Embryonic facial prominence (tissue), 1 donor: ENCODE data around the gene DAZAP1.
A peak's percentile ranks its signal among the peaks of the same experiment; 100 is the strongest.
"Not testable (repeated sequence)": the region's sequence is repeated elsewhere in the genome, so short reads cannot be mapped to it uniquely, and the experiment has no call there.

Source experiments
- DNase-seq: peaks from one replicate; pipeline ENCODE4 v3.0.0-alpha.2; 2016; ENCODE audit errors: extremely low spot score

The DAZAP1 gene

DNA sequence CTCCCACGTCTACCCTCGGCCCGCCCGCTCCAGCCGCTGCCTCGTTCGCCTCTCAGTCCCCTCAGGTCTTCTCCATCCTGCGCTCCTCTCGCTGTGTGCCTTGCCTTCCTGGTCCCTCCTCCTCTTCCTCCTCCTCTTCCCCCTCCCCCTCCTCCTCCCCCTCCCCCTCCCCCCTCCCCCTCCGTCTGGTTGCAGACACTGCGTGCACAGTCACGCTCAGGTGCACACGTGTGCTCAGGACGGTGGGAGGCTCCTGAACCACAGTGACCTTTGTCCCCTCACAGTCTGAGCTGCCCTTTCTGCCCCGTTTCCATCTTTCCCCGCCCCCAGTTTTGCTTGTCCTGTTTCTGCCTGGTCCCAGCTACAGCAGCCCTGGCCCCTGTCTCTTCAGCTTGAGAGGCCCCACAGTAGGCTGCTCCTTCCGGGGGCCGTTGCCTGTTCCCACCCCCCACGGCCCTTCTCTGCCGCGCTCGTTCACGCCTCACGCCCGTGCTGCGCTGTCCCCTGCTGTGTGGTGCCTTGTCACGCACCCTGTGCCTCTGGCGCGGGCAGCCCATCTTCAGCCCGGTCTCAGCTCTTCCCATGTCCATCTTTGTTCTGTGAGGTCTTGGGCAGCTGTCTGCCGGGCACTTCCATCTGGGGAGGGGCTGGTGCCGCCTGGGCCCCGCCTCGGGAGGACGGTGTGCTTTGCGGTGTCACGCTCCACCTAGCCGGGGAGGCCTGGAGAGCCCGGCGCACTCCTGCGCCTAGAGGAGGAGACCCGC, 17.0 kb downstream of the DAZAP1 start:
- no peak for DNase-seq

DNA sequence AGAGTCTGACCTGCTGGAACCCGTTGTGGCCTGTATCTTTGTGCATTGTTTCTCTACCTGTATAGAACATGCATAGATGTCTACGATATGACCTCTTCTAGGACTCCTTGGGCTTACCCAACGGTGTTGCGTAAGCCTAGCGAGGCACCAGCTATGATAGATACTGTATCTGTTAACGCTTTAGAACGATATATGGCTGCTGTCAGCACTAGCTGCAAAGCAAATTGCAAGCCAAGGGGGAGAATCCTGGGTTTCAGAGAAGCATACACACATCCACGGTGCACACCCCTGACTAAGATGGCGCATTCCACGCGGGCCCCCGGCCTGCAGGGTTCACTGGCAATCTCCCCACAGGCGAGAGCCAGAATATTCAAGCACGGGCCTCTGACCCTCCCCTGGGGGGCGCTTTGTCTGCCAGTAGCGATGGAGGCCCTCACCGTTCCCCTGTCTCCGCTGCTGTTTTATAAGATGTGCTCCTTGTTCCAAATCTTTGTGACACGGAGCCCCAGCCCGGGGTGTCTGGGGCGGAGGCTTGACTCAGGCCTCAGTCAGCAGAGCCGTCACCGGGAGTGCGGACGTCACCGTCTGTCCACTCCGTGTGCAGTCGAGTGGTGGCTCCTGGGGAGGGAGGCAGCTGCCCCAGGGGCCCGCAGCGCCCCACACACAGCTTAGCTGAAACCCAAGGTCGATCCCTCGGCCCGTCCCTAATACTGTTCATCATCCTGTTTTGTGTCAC, 17.9 kb downstream of the DAZAP1 start:
- no peak for DNase-seq

- DNase-seq = no peak
Observed at GRCh38 chr19:1425902-1426301, 18.5 kb downstream of the DAZAP1 start.

DNA sequence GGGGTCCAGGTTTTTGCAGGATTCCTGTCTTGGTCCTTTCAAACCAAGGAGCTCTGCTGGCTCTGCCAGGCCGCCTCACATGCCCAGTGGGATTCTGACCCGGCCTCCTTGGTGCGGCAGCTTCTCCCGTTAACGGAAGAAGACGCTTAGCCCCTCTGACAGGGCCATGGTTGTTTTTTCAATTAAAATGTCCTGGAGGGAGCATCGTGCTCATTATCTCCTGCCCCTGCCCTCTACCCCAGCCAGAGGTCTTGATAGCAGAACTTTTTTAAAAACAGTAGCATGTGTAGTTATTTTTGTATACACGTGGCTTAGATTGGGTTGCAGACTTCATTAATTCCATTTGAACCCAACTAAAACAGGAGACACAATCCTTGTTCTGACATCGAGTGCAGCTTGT, 19.4 kb downstream of the DAZAP1 start:
- DNase-seq = no peak

- DNase-seq = no peak
Observed at GRCh38 chr19:1427221-1427920, 20.0 kb downstream of the DAZAP1 start.

DNA sequence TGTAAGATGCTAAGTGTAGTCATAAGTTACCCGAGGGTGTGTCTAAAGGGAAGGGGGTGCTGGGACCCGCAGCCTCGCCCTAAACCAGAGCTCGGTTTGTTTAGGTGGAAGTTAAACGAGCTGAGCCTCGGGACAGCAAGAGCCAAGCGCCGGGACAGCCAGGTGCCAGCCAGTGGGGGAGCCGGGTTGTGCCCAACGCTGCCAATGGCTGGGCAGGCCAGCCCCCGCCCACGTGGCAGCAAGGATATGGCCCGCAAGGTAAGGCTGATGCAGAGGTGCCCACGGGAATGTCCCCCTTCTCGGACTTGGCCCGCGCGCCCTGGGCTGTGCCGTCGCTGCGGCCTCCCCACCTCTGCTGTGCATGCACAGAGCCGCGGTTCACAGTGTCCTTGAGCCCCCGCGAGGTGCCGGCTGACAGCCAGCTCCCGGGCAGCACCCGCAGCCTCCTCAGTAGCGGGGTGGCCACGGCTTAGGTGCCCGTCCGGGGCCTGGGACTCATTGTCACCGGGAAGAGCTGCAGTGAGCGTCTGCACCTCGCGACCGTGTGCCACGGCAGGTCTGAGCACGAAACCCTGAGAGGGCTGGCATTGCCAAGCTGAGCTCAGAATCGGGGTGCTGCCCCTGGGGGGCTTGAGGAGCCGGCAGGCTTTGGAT, 21.5 kb downstream of the DAZAP1 start:
- DNase-seq = no peak

DNA sequence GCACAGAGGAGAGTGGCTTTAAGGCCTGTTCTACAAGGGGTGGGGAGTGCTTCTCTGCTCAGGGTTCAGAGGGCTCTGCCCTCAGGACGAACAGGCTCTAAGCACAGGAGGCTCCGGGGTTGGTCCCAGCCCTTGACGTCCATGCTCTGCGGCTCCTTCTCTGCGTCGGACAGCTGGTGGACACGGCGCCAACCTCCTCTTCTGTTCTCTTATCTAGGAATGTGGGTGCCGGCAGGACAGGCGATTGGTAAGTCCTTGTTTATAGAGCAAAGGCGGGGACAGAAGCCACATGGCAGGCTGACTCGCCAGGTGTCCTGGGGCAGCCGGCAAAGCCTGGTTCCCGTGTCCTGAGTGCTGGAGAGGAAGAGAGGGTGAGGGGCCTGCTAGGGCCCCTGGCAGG, 22.4 kb downstream of the DAZAP1 start:
- DNase-seq = no peak

- no peak for DNase-seq
Observed at GRCh38 chr19:1430246-1430645, 22.9 kb downstream of the DAZAP1 start.

DNA sequence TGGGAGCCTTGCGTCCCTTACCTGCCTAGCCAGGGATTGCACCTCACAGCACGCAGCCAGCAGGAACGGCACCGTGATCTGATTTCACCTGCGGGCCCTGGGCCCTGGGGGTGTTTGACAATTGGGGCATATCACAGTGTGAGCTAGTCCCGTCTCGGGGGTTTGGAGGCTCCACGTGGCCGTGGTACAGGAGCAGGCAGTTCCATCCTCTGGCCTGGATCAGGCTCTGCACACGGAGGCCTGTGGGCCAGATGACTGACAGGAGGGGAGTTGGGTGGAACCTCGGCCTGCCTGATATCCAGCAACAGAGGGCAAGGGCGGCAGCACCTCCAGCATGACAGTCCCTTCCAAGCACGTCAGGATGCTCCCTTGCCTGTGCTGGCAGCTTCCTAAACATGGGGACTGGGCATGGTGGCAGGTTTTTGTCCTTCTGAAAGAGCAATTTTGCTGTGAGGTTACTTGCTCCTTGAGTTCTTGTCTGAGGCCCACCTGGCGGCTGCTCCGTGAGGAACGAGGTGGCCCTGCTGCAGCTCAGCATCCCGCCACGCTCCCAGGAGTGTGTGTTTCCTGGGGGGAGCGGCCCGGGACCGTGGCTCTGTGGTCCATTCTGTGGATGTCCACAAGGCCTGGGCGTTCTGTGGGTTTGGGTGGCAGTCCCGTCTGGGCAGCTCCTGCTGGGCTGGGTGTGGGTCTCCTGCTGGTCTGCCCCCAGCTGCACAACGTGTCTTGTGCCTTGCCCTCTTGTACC, 24.5 kb downstream of the DAZAP1 start:
- DNase-seq = no peak

DNA sequence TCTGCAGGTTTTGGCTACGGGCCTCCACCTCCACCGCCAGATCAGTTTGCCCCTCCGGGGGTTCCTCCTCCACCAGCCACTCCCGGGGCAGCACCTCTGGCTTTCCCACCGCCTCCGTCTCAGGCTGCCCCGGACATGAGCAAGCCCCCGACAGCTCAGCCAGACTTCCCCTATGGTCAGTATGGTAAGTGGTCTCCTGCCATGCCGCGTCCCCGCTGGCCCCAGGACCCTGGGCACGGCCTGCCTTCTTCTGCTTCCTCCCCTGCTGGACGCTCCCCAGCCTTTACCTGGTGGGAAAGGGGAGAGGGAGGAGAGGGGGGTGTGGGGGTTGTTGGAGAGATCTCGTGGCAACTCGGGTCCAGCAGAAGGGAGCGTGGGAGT, 25.1 kb downstream of the DAZAP1 start:
- no peak for DNase-seq

GRCh38 chr19:1433119-1434039, 26.0 kb downstream of the DAZAP1 start:
- DNase-seq = no peak

- no peak for DNase-seq
Observed at GRCh38 chr19:1434040-1434366, 26.6 kb downstream of the DAZAP1 start.

DNA sequence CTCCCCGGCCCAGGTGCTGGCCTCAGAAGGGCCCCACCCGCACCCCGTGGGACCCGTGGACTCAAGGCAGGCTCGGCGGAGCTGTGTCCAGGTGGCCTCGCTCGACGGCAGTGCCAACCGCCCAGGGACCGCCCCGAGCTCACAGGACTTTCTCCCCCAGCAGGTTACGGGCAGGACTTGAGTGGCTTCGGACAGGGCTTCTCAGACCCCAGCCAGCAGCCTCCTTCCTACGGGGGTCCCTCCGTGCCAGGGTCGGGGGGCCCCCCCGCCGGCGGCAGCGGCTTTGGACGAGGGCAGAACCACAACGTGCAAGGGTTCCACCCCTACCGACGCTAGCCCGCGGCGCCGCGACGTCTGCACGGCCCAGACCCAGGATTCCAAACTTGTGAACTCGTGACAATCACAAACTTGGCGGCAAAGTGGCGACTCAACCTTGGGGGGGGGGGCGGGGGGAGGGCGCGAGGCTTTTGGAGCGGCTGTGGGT, 27.2 kb downstream of the DAZAP1 start:
- no peak for DNase-seq

GRCh38 chr19:1435378-1435989, 28.1 kb downstream of the DAZAP1 start:
- DNase-seq = no peak

GRCh38 chr19:1437609-1438008, 30.2 kb downstream of the DAZAP1 start:
- DNase-seq = no peak

GRCh38 chr19:1438035-1438932, 30.9 kb downstream of the DAZAP1 start, which contains the start of gene RPS15:
RPS15 (plus strand) TSS chr19:1438396; CDS start chr19:1438426, 30 bp downstream.
- peak; percentile 92 for DNase-seq

- DNase-seq = no peak
Observed at GRCh38 chr19:1438933-1439354, 31.6 kb downstream of the DAZAP1 start.

- not testable (repeated sequence) for DNase-seq
Observed at GRCh38 chr19:1439525-1440417, 32.4 kb downstream of the DAZAP1 start.
